GM19099 (cell line): Measurements from ENCODE around the gene ARID1B.

ENCODE experiments used
- POLR2A ChIP-seq: IDR thresholded peaks from 3 replicates; pipeline ENCODE4 v1.6.1; 2011; ENCODE audit warnings: low read depth; ENCODE audit not compliant: insufficient read length; ENCODE audit errors: extremely low read depth

ARID1B gene

GRCh38 chr6:156776840-156777576, at the start of gene ARID1B:
ARID1B (plus strand) TSS chr6:156777378; CDS start chr6:156777681, 303 bp downstream.
- TF ChIP-seq POLR2A = peak; percentile 58

GRCh38 chr6:156727715-156728385, 49.3 kb upstream of the ARID1B start:
- no peak for TF ChIP-seq POLR2A

GRCh38 chr6:156729248-156729647, 47.9 kb upstream of the ARID1B start:
- TF ChIP-seq POLR2A = no peak

- TF ChIP-seq POLR2A = no peak
These were observed 45.8 kb upstream of the ARID1B start for GRCh38 chr6:156731396-156731795.

- TF ChIP-seq POLR2A = no peak
These were observed 41.4 kb upstream of the ARID1B start for GRCh38 chr6:156735751-156736150.

GRCh38 chr6:156740604-156741003, 36.6 kb upstream of the ARID1B start:
- TF ChIP-seq POLR2A = no peak

- TF ChIP-seq POLR2A = no peak
These were observed 35.7 kb upstream of the ARID1B start for GRCh38 chr6:156741287-156742073.

GRCh38 chr6:156747715-156748114, 29.5 kb upstream of the ARID1B start:
- no peak for TF ChIP-seq POLR2A

- no peak for TF ChIP-seq POLR2A
These were observed 28.7 kb upstream of the ARID1B start for GRCh38 chr6:156748504-156748903.

- no peak for TF ChIP-seq POLR2A
These were observed 24.4 kb upstream of the ARID1B start for GRCh38 chr6:156752666-156753301.

GRCh38 chr6:156756630-156757610, 20.3 kb upstream of the ARID1B start:
- TF ChIP-seq POLR2A = no peak

GRCh38 chr6:156757849-156758248, 19.3 kb upstream of the ARID1B start:
- TF ChIP-seq POLR2A = no peak

GRCh38 chr6:156760377-156760776, 16.8 kb upstream of the ARID1B start:
- no peak for TF ChIP-seq POLR2A

GRCh38 chr6:156762547-156762946, 14.6 kb upstream of the ARID1B start:
- no peak for TF ChIP-seq POLR2A

- TF ChIP-seq POLR2A = no peak
These were observed 12.1 kb upstream of the ARID1B start for GRCh38 chr6:156765117-156765516.
